Mucosa of rectum (tissue), 2 donors: Measurements from ENCODE around the gene PRKN.
"Not testable (repeated sequence)": the region's sequence is repeated elsewhere in the genome, so short reads cannot be mapped to it uniquely, and the experiment has no call there.

Source experiments
- H3K27ac ChIP-seq, 2 donors: one replicate each; pipeline ENCODE4 v1.7.0; 2013; ENCODE audit warnings: inconsistent platforms in 2 of 2, low read depth in 2 of 2, low read length in 2 of 2
- H3K27me3 ChIP-seq, 2 donors: one replicate each; pipeline ENCODE4 v1.7.0; 2013; ENCODE audit warnings: low read length in 2 of 2; ENCODE audit not compliant: control insufficient read depth in 2 of 2, insufficient read depth in 2 of 2
- H3K36me3 ChIP-seq, 2 donors: one replicate each; pipeline ENCODE4 v1.7.0; 2013; ENCODE audit warnings: low read length in 2 of 2; ENCODE audit not compliant: control insufficient read depth in 2 of 2, insufficient read depth in 2 of 2
- H3K4me1 ChIP-seq, 2 donors: one replicate each; pipeline ENCODE4 v1.7.0; 2013; ENCODE audit warnings: low read length in 2 of 2, mild to moderate bottlenecking in 1 of 2; ENCODE audit not compliant: control insufficient read depth in 2 of 2, insufficient read depth in 2 of 2
- H3K4me3 ChIP-seq, 2 donors: one replicate each; pipeline ENCODE4 v1.7.0; 2013; ENCODE audit warnings: low read length in 2 of 2
- H3K9ac ChIP-seq, 2 donors: one replicate each; pipeline ENCODE4 v1.7.0; 2013; ENCODE audit warnings: low read length in 2 of 2, low read depth in 1 of 2, mild to moderate bottlenecking in 1 of 2
- H3K9me3 ChIP-seq, 2 donors: one replicate each; pipeline ENCODE4 v1.7.0; 2013; ENCODE audit warnings: low read length in 2 of 2; ENCODE audit not compliant: control insufficient read depth in 2 of 2
- donor health status: healthy.
- donor health status: Normal muscosa, but diverticular disease.

Gene PRKN

GRCh38 chr6:161882196-161882765 is 845.3 kb downstream of the PRKN start:
- H3K9ac ChIP-seq: no peak overlapping the region
- no peaks in the 10 kb centered on the region for H3K36me3 ChIP-seq
- no peaks in the 10 kb centered on the region for H3K27me3 ChIP-seq
- no peak overlapping the region for H3K27ac ChIP-seq
- H3K4me1 ChIP-seq: no peaks in the 10 kb centered on the region
- no peaks in the 10 kb centered on the region for H3K9me3 ChIP-seq
- no peak overlapping the region for H3K4me3 ChIP-seq

- Histone ChIP-seq H3K27ac (no peak overlapping the region), H3K4me1 (no peaks in the 10 kb centered on the region), H3K27me3 (no peaks in the 10 kb centered on the region), H3K4me3 (no peak overlapping the region), H3K9me3 (no peaks in the 10 kb centered on the region), H3K9ac (no peak overlapping the region), H3K36me3 (no peaks in the 10 kb centered on the region)
Measured at GRCh38 chr6:161880056-161880455, 847.5 kb downstream of the PRKN start.

DNA sequence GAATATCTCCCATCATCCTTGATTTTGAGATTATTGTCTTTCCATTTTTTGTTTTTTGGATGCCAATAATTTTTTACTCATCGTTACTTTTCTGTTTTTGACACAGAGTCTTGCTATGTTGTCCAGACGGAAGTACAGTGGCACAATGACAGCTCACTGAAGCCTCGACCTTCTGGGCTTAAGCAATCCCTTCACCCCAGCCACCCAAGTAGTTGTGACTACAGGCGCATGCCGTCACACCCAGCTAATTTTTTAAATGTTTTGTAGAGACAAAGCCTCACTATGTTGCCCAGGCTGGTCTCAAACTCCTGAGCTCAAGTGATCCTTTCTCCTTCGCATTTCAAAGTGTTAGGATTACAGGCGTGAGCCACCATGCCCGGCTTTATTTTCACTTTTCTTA is 851.3 kb downstream of the PRKN start:
- H3K9me3 ChIP-seq: no peaks in the 10 kb centered on the region
- no peaks in the 10 kb centered on the region for H3K36me3 ChIP-seq
- no peaks in the 10 kb centered on the region for H3K27me3 ChIP-seq
- H3K27ac ChIP-seq: no peak overlapping the region
- no peaks in the 10 kb centered on the region for H3K4me1 ChIP-seq
- no peak overlapping the region for H3K4me3 ChIP-seq
- no peak overlapping the region for H3K9ac ChIP-seq

- H3K4me3 ChIP-seq: no peak overlapping the region
Measured at GRCh38 chr6:161870236-161870901, 857.2 kb downstream of the PRKN start.

GRCh38 chr6:161869491-161869890 is 858.1 kb downstream of the PRKN start:
- no peak overlapping the region for H3K27ac ChIP-seq
- no peak overlapping the region for H3K4me3 ChIP-seq
- no peaks in the 10 kb centered on the region for H3K27me3 ChIP-seq
- H3K9me3 ChIP-seq: no peaks in the 10 kb centered on the region
- H3K36me3 ChIP-seq: no peaks in the 10 kb centered on the region
- no peak overlapping the region for H3K9ac ChIP-seq
- peaks cover 0 to 4% of the 10 kb centered on the region in 2 donors for H3K4me1 ChIP-seq

More at GRCh38 chr6:161870236-161870901, 857.2 kb downstream of the PRKN start:
- H3K36me3 ChIP-seq: no peaks in the 10 kb centered on the region
- H3K27ac ChIP-seq: no peak overlapping the region
- peaks cover 0 to 4% of the 10 kb centered on the region in 2 donors for H3K4me1 ChIP-seq
- H3K9me3 ChIP-seq: no peaks in the 10 kb centered on the region
- H3K9ac ChIP-seq: no peak overlapping the region
- H3K27me3 ChIP-seq: no peaks in the 10 kb centered on the region

- no peaks in the 10 kb centered on the region for H3K9me3 ChIP-seq
- H3K27ac ChIP-seq: peak overlapping the region in 1 of 2 donors; percentile 46
- H3K9ac ChIP-seq: no peak overlapping the region
- no peak overlapping the region for H3K4me3 ChIP-seq
- no peaks in the 10 kb centered on the region for H3K36me3 ChIP-seq
- H3K4me1 ChIP-seq: peaks cover 0 to 4% of the 10 kb centered on the region in 2 donors
- no peaks in the 10 kb centered on the region for H3K27me3 ChIP-seq
Measured at GRCh38 chr6:161866570-161866969, 861.0 kb downstream of the PRKN start.

DNA sequence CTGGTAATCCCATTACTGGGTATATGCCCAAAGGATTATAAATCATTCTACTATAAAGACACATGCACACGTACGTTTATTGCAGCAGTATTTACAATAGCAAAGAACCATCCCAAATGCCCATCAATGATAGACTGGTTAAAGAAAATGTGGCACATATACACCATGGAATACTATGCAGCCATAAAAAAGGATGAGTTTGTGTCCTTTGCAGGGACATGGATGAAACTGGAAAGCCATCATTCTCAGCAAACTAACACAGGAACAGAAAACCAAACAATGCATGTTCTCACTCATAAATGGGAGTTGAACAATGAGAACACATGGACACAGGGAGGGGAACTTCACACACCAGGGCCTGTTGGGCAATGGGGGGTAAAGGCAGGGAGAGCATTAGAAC is 866.5 kb downstream of the PRKN start:
- not testable (repeated sequence) for H3K27ac ChIP-seq, H3K4me3 ChIP-seq, H3K9me3 ChIP-seq, H3K9ac ChIP-seq, H3K36me3 ChIP-seq, H3K27me3 ChIP-seq, H3K4me1 ChIP-seq

DNA sequence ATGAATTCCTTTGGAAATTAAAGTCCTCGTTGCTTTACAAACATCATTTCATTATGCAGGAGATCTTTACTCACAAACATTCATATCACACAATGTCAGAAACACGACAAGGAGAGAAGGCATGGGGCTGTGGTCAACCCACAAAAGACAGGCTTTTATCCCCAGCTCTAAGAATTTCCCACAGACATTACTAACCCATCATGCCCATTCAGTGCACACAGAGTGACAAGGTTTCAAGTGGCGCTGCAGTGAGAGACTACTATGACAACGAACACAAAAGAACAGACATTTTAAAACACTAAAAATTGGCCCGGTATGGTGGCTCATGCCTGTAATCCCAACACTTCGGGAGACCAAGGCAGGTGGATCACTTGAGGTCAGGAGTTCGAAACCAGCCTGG is 873.9 kb downstream of the PRKN start:
- Histone ChIP-seq H3K36me3 (no peaks in the 10 kb centered on the region), H3K27me3 (no peaks in the 10 kb centered on the region), H3K9me3 (no peaks in the 10 kb centered on the region), H3K9ac (no peak overlapping the region), H3K4me3 (no peak overlapping the region), H3K27ac (no peak overlapping the region), H3K4me1 (no peaks in the 10 kb centered on the region)

DNA sequence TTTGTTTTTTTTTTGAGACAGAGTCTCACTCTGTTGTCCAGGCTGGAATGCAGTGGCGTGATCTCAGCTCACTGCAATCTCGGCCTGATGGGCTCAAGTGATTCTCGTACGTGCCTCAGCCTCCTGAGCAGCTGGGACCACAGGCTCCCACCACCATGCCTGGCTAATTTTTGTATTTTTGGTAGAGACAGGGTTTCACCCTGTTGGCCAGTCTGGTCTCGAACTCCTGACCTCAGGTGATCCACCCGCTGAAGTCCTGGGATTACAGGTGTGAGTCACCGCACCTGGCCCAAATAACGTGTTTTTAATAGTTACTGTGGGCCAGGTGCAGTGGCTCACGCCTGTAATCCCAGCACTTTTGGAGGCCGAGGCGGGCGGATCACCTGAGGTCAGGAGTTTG is 876.1 kb downstream of the PRKN start:
- H3K9ac ChIP-seq, H3K4me3 ChIP-seq, H3K36me3 ChIP-seq, H3K9me3 ChIP-seq, H3K27ac ChIP-seq, H3K4me1 ChIP-seq, H3K27me3 ChIP-seq: not testable (repeated sequence)

- Histone ChIP-seq H3K9me3 (no peaks in the 10 kb centered on the region), H3K27ac (no peak overlapping the region), H3K9ac (no peak overlapping the region), H3K36me3 (no peaks in the 10 kb centered on the region), H3K27me3 (no peaks in the 10 kb centered on the region), H3K4me1 (no peaks in the 10 kb centered on the region), H3K4me3 (no peak overlapping the region)
Measured at GRCh38 chr6:161850562-161850961, 877.0 kb downstream of the PRKN start.
